Measurements from ENCODE around the gene MAP3K4. TPM values are rescaled to one million over a fixed set of nuclear protein-coding genes. Genes with fewer than 3 reads are reported as not detected.

MAP3K4 gene
- polyA plus RNA-seq, 1 donor from 2014 or later, result 31.0 TPM

DNA sequence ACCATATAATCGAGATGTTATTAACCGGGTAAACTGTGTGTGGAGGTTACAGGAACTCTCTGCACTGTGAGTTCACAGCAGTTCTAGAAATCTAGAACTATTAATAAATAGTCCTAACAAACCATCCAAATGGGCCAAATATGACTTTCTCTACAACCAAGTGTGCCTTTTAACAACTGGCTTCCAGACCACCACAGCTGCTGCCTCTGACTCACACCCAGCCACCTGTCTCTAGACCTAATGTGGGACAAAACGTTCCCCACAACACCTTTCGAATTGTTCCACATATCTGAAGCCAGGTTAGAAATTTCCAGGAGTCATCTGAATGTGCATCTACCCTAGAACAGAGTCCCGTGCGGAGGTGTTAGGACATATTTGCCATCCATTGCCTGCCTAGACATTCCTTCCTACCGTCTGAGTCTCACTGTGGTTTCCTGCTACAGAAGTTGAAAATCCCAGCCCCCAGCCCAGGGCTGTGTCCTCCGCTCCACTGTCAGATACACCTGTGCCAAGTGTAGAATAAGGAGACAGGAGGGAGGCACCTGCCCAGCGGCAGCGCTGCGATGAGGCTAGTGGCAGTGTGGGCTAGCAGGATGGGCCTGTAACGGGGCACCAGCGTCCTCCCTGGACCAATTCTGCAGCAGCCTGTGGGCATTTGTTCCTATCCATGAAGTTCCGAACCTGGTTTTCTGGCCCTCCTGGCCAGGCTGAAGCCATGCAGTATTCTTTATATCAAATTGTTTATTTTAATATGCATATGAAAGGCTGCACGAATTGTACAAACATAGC, 28.5 kb upstream of the MAP3K4 start:
- no peaks in the 10 kb centered on the region for H3K9me3 ChIP-seq (ENCODE audit: low read length)
- no peak overlapping the region for H2AFZ ChIP-seq (ENCODE audit: low read depth, low read length)
- no peaks in the 10 kb centered on the region for H3K79me2 ChIP-seq (replicated peaks; ENCODE audit: insufficient read depth, low read length)
- no peak overlapping the region for H3K9ac ChIP-seq (ENCODE audit: low read length)
- no peaks in the 10 kb centered on the region for H3K9me2 ChIP-seq (ENCODE audit: insufficient read depth, low read length)
- H3F3A ChIP-seq (ENCODE audit: insufficient read depth, low read length, poor library complexity, severe bottlenecking), result no peaks in the 10 kb centered on the region
- no peaks in the 10 kb centered on the region for H4K20me1 ChIP-seq (ENCODE audit: insufficient read depth)
- no peak overlapping the region for H3K27ac ChIP-seq (ENCODE audit: low read length)
- no peak overlapping the region for H3K4me2 ChIP-seq (ENCODE audit: low read length)
- TF ChIP-seq, protein P1, sequence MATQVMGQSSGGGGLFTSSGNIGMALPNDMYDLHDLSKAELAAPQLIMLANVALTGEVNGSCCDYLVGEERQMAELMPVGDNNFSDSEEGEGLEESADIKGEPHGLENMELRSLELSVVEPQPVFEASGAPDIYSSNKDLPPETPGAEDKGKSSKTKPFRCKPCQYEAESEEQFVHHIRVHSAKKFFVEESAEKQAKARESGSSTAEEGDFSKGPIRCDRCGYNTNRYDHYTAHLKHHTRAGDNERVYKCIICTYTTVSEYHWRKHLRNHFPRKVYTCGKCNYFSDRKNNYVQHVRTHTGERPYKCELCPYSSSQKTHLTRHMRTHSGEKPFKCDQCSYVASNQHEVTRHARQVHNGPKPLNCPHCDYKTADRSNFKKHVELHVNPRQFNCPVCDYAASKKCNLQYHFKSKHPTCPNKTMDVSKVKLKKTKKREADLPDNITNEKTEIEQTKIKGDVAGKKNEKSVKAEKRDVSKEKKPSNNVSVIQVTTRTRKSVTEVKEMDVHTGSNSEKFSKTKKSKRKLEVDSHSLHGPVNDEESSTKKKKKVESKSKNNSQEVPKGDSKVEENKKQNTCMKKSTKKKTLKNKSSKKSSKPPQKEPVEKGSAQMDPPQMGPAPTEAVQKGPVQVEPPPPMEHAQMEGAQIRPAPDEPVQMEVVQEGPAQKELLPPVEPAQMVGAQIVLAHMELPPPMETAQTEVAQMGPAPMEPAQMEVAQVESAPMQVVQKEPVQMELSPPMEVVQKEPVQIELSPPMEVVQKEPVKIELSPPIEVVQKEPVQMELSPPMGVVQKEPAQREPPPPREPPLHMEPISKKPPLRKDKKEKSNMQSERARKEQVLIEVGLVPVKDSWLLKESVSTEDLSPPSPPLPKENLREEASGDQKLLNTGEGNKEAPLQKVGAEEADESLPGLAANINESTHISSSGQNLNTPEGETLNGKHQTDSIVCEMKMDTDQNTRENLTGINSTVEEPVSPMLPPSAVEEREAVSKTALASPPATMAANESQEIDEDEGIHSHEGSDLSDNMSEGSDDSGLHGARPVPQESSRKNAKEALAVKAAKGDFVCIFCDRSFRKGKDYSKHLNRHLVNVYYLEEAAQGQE (IDR thresholded peaks at IDR 0.05; ENCODE audit: borderline replicate concordance), result no peak
- no peak for TF ChIP-seq MXI1 (conservative IDR thresholded peaks at IDR 0.05; ENCODE audit: poor library complexity, severe bottlenecking)
- TF ChIP-seq TAF1 (IDR thresholded peaks at IDR 0.05; ENCODE audit: low read depth), result no peak
- TF ChIP-seq SMC3 (conservative IDR thresholded peaks at IDR 0.05; ENCODE audit: poor library complexity), result no peak
- TF ChIP-seq RAD21 (conservative IDR thresholded peaks at IDR 0.05), result no peak
- no peak for TF ChIP-seq EZH2 (IDR thresholded peaks at IDR 0.05; ENCODE audit: borderline replicate concordance, insufficient read depth, low read length, poor library complexity, severe bottlenecking)
- TF ChIP-seq POLR2AphosphoS5 (IDR thresholded peaks at IDR 0.05), result no peak
- TF ChIP-seq EP300 (conservative IDR thresholded peaks at IDR 0.05; ENCODE audit: poor library complexity, severe bottlenecking), result no peak
- TF ChIP-seq, protein P2, sequence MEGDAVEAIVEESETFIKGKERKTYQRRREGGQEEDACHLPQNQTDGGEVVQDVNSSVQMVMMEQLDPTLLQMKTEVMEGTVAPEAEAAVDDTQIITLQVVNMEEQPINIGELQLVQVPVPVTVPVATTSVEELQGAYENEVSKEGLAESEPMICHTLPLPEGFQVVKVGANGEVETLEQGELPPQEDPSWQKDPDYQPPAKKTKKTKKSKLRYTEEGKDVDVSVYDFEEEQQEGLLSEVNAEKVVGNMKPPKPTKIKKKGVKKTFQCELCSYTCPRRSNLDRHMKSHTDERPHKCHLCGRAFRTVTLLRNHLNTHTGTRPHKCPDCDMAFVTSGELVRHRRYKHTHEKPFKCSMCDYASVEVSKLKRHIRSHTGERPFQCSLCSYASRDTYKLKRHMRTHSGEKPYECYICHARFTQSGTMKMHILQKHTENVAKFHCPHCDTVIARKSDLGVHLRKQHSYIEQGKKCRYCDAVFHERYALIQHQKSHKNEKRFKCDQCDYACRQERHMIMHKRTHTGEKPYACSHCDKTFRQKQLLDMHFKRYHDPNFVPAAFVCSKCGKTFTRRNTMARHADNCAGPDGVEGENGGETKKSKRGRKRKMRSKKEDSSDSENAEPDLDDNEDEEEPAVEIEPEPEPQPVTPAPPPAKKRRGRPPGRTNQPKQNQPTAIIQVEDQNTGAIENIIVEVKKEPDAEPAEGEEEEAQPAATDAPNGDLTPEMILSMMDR (IDR thresholded peaks at IDR 0.05; ENCODE audit: poor library complexity, severe bottlenecking), result no peak
- H3K27me3 ChIP-seq (ENCODE audit: insufficient read depth, low read depth, low read length), result no peaks in the 10 kb centered on the region
- no peaks in the 10 kb centered on the region for H3K36me3 ChIP-seq (ENCODE audit: insufficient read depth, low read length)
- no peak overlapping the region for H3K4me3 ChIP-seq (ENCODE audit: low read length)

DNA sequence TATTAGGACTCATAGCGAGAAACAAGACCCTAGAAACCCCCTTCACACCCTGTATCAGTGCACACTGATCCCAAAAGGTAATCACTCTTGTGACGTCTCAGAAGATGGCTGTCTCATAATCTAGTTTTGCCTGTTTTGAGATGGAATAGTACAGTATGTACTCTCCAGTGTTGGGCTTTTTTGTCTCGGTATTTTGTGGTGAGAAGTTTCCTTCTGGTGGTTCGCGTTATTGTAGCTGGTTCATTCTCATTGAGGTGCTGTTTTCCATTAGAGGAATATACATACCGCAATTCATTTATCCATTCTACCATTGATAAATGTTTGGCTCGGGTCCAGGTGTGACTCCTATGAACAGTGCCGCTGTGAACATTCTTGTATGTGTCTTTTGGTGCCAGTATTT, 27.9 kb upstream of the MAP3K4 start:
- Histone ChIP-seq H3K27me3 (ENCODE audit: insufficient read depth, low read depth, low read length) (no peaks in the 10 kb centered on the region), H3K79me2 (replicated peaks; ENCODE audit: insufficient read depth, low read length) (no peaks in the 10 kb centered on the region), H3K9me2 (ENCODE audit: insufficient read depth, low read length) (no peaks in the 10 kb centered on the region), H3K4me2 (ENCODE audit: low read length) (no peak overlapping the region), H3F3A (ENCODE audit: insufficient read depth, low read length, poor library complexity, severe bottlenecking) (no peaks in the 10 kb centered on the region), H3K36me3 (ENCODE audit: insufficient read depth, low read length) (no peaks in the 10 kb centered on the region), H2AFZ (ENCODE audit: low read depth, low read length) (no peak overlapping the region), H3K9ac (ENCODE audit: low read length) (no peak overlapping the region), H3K4me3 (ENCODE audit: low read length) (no peak overlapping the region), H3K27ac (ENCODE audit: low read length) (no peak overlapping the region), H4K20me1 (ENCODE audit: insufficient read depth) (no peaks in the 10 kb centered on the region), H3K9me3 (ENCODE audit: low read length) (no peaks in the 10 kb centered on the region)
- TF ChIP-seq POLR2AphosphoS5 (IDR thresholded peaks at IDR 0.05) (no peak), MXI1 (conservative IDR thresholded peaks at IDR 0.05; ENCODE audit: poor library complexity, severe bottlenecking) (no peak), TAF1 (IDR thresholded peaks at IDR 0.05; ENCODE audit: low read depth) (no peak), SMC3 (conservative IDR thresholded peaks at IDR 0.05; ENCODE audit: poor library complexity) (no peak), EZH2 (IDR thresholded peaks at IDR 0.05; ENCODE audit: borderline replicate concordance, insufficient read depth, low read length, poor library complexity, severe bottlenecking) (no peak), RAD21 (conservative IDR thresholded peaks at IDR 0.05) (no peak), EP300 (conservative IDR thresholded peaks at IDR 0.05; ENCODE audit: poor library complexity, severe bottlenecking) (no peak)
- TF ChIP-seq, protein P2 (IDR thresholded peaks at IDR 0.05; ENCODE audit: poor library complexity, severe bottlenecking), result no peak
- TF ChIP-seq, protein P1 (IDR thresholded peaks at IDR 0.05; ENCODE audit: borderline replicate concordance), result no peak
